H7 (cell line): ENCODE measurements around the gene XRCC3. TPM values are rescaled to one million over a fixed set of nuclear protein-coding genes. Genes with fewer than 3 reads are reported as not detected.

ENCODE experiments used
- DNase-seq: peaks from one replicate; pipeline ENCODE4 v3.0.0; 2012
- H3K27me3 ChIP-seq: 2 replicates; pipeline ENCODE4 v1.6.0; 2011; ENCODE audit warnings: mild to moderate bottlenecking, low read length; ENCODE audit not compliant: control insufficient read depth, insufficient read depth
- H3K36me3 ChIP-seq: replicated peaks from 2 replicates; pipeline ENCODE4 v1.5.1; 2011; ENCODE audit warnings: low read length; ENCODE audit not compliant: control insufficient read depth, insufficient read depth
- H3K4me3 ChIP-seq: 2 replicates; pipeline ENCODE4 v1.5.1; 2011; ENCODE audit warnings: low read depth, mild to moderate bottlenecking, control low read depth, low read length, moderate library complexity; ENCODE audit not compliant: insufficient read depth
- total RNA-seq: library from RNA; depleted of rRNA; stranded (reverse); fragments of >200 nt; shearing (Covaris generic); gene quantifications from 2 replicates; pipeline ENCODE4 v1.2.3, GENCODE V29; 2014

The XRCC3 gene
- total RNA-seq, 1 experiment from 2014 or later = 75.1 TPM

- DNase-seq = peak; percentile 59
- no peak overlapping the region for H3K4me3 ChIP-seq
Observed at GRCh38 chr14:103725001-103725682, 9.9 kb upstream of the XRCC3 start.

GRCh38 chr14:103724116-103724515 lies 8.9 kb upstream of the XRCC3 start:
- Histone ChIP-seq H3K4me3 (no peak overlapping the region), H3K27me3 (no peaks in the 10 kb centered on the region), H3K36me3 (peaks cover 2% of the 10 kb centered on the region)
- DNase-seq = peak; percentile 69

More at GRCh38 chr14:103725001-103725682, 9.9 kb upstream of the XRCC3 start:
- H3K27me3 ChIP-seq = no peaks in the 10 kb centered on the region
- peaks cover 9% of the 10 kb centered on the region for H3K36me3 ChIP-seq

DNA sequence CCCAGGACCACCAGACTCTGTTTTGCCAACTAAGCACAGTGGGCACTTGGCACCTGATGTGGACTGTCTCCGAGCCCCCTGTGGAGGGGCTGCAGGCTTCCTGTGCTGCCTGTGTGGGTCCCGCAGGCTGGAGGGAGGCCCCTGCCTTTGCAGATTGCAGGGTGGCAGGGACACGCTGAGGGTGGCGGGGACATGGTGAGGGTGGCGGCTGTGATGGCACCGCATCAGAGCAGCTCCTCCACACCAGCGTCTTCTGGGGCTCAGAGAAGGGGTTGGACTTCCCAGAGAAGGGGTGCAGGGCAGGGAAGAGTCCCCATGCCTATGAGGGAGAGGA lies 8.5 kb upstream of the XRCC3 start:
- Histone ChIP-seq H3K4me3 (no peak overlapping the region), H3K27me3 (no peaks in the 10 kb centered on the region), H3K36me3 (peaks cover 2% of the 10 kb centered on the region; the same call in 1 of the 2 replicates)
- DNase-seq = no peak

DNA sequence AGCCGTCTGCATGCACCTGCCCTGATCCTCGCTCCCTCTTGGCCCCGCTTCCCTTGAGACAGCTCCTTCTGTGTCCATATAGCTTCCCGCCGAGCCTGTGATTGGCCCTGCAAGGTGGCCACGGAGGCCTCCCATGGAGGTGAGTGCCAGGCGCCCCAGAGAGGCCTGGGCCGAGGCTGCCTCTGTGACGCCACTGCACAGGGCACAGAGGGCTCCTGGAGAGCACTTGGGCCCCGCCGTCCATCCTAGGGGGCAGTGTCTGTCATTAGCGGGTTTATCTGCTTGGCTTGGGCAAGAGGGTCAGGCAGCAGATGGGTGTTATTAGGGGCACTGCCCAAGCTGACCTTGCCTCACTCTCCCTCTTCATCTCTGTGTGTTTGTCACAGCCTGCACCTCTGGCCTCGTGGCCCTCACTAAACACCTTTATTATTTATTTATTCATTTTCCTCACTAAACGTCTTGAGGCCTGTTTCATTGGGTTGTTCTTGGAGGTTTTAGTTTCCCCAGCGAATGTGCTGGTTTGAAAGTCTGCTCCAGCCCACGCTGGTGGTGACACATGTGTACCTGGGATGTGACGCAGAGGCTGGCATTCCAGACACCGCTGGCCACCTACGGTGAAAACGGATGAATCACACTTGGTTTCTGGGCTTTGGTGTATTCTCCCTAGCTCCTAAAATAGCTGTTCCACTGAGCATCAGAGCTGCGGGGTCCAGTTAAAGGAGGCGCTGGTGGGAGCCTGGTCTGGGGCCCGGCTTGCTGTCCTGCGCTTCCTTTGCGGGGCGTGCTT lies 6.3 kb upstream of the XRCC3 start:
- Histone ChIP-seq H3K4me3 (no peak overlapping the region), H3K27me3 (no peaks in the 10 kb centered on the region; the same call in 1 of the 2 replicates), H3K36me3 (no peaks in the 10 kb centered on the region; the same call in 1 of the 2 replicates)
- peak; percentile 70 for DNase-seq

- DNase-seq = no peak
- no peak overlapping the region for H3K4me3 ChIP-seq
- H3K27me3 ChIP-seq = no peaks in the 10 kb centered on the region; the same call in 1 of the 2 replicates
Observed at GRCh38 chr14:103719751-103720150, 4.5 kb upstream of the XRCC3 start.

DNA sequence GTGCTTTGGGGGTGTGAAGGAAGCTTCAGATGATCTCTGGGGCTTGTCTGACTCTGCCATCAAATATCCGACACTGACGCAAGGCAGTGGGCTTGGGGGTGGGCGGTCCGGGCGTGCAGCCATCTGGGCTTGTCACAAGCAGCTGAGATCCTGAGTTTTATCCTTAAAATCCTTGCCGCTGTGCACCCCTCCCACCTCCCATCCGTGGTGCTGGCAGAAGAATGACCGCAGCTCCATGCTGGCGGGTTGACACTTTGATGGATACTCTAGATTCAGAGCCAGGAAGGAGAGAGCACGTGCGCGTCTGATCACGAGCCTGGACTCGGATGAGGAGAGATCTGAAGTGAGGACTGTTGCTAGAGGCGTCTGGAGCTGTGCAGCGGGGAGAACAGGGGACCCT lies 3.3 kb upstream of the XRCC3 start:
- no peak for DNase-seq
- H3K27me3 ChIP-seq = no peaks in the 10 kb centered on the region; the same call in 1 of the 2 replicates
- peaks cover 1% of the 10 kb centered on the region; the same call in 1 of the 2 replicates for H3K36me3 ChIP-seq
- H3K4me3 ChIP-seq = no peak overlapping the region

More at GRCh38 chr14:103719751-103720150, 4.5 kb upstream of the XRCC3 start:
- H3K36me3 ChIP-seq = no peaks in the 10 kb centered on the region

DNA sequence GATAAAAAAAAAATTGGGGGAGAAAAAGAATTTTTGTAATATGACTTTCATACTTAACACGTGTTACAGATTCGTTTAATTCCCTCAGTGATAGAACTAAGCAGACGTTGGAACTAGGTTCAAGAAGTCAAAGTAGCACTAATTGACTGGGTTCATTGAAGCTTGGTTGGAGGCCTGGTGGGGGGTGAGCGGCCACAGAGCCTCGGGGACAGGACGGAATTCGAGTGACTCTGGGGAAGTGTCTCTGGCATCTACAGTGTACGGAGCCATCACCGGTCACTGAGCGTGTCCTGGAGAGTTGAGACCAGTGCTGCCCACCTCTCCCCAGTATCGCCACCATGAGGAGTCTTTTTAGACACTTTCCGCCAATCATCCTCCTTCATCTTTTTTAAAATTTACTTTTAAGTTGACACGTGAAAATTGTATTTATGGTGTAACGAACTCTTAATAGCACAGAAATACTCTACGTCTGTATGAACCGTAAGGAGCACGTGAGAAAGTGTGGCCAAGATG lies 1.7 kb upstream of the XRCC3 start:
- no peak for DNase-seq
- H3K4me3 ChIP-seq = peak overlapping the region; percentile 6; the same call in 1 of the 2 replicates
- H3K36me3 ChIP-seq = peaks cover 4% of the 10 kb centered on the region
- H3K27me3 ChIP-seq = no peaks in the 10 kb centered on the region; the same call in 1 of the 2 replicates

GRCh38 chr14:103716091-103716801 lies 995 bp upstream of the XRCC3 start:
- DNase-seq = peak; percentile 84
- peak overlapping the region; percentile 78 for H3K4me3 ChIP-seq
- H3K36me3 ChIP-seq = peaks cover 4% of the 10 kb centered on the region
- H3K27me3 ChIP-seq = no peaks in the 10 kb centered on the region; the same call in 1 of the 2 replicates

GRCh38 chr14:103714063-103714724 lies 1.1 kb downstream of the XRCC3 start:
- Histone ChIP-seq H3K4me3 (peak overlapping the region; percentile 76), H3K27me3 (no peaks in the 10 kb centered on the region; the same call in 1 of the 2 replicates)

GRCh38 chr14:103713304-103714062 lies 1.8 kb downstream of the XRCC3 start:
- no peaks in the 10 kb centered on the region; the same call in 1 of the 2 replicates for H3K27me3 ChIP-seq
- no peak for DNase-seq
- no peak overlapping the region for H3K4me3 ChIP-seq
- H3K36me3 ChIP-seq = peaks cover 11% of the 10 kb centered on the region

More at GRCh38 chr14:103714063-103714724, 1.1 kb downstream of the XRCC3 start:
- no peak for DNase-seq
- H3K36me3 ChIP-seq = peaks cover 7% of the 10 kb centered on the region

GRCh38 chr14:103712633-103713247 lies 2.5 kb downstream of the XRCC3 start:
- H3K4me3 ChIP-seq = no peak overlapping the region
- H3K27me3 ChIP-seq = no peaks in the 10 kb centered on the region; the same call in 1 of the 2 replicates
- H3K36me3 ChIP-seq = peaks cover 13% of the 10 kb centered on the region
- DNase-seq = no peak

DNA sequence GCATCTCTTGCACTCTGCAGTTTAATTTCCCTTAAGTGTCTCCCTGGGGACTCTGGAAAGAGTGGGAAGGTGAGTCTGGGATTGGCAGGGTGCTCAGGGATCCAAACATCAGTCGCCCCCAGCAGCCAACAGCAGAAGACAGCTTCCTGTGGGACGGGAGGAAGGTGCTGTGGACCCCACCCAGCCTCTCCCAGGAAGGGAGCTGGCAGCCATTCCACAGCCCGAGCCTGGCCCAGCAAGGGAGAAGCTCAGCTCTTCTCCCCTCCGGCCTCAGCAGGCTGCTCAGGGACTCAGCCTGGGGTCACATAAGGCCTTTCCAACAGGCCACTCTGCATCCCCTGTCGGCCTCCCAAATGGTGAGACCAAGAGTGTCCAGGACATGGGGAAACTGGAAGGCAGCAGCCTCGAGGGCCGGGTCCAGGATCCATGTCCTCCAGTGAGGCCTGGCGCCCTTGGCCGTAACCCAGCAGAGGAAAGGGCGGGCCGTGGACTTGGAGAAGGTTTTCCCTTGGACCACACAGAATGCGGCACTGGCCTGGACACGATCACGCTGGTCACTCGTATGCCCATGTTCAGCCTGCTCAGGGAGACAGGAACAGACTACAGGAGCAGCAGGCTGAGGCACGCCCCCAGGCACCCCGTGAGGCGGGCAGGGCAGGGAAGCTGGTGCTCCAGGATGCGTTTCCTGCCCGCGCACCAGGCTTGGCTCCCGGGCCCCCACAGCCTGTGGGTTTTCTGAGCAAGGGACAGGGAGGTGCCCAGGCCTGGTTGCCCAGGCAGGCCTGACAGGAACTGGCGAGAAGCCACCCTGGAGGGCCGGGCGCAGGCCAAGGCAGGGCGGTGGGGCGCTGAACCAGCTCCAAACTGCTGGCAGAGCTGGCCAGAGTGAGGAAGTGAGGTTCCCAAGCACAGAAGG lies 3.5 kb downstream of the XRCC3 start:
- DNase-seq = no peak
- no peaks in the 10 kb centered on the region; the same call in 1 of the 2 replicates for H3K27me3 ChIP-seq
- H3K36me3 ChIP-seq = peaks cover 13% of the 10 kb centered on the region
- no peak overlapping the region for H3K4me3 ChIP-seq
